CD4-positive, alpha-beta T cell treated with Interleukin-4 for 4 hours (primary cell): ENCODE data around the gene ACKR3.

Experiments
- DNase-seq: peaks from one replicate; pipeline ENCODE4 v3.0.0-alpha.2; 2020

ACKR3 gene

GRCh38 chr2:236612737-236613136 lies 43.1 kb downstream of the ACKR3 start:
- DNase-seq: no peak

- no peak for DNase-seq
These were observed 44.0 kb downstream of the ACKR3 start for GRCh38 chr2:236613612-236614011.

DNA sequence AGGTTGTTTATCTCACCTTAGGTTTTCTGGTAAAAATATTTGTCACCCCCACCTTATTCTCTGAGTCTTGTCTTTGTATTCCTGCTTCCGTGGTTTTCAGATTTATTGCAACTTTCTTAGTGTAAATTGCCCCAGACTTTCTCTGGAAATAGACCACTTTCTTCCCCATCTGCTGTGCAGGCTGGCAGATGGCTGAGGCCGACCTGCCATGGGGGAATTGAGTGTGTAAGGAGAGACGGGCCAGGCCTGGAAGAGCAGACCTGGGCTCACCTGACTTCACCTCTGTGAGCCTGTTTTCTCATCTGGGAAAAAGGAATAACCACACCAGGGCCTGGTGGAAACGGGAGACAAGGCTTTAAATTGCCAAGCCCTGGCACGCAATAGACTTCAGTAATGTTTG lies 44.9 kb downstream of the ACKR3 start:
- no peak for DNase-seq

- no peak for DNase-seq
These were observed 46.4 kb downstream of the ACKR3 start for GRCh38 chr2:236616031-236616430.

DNA sequence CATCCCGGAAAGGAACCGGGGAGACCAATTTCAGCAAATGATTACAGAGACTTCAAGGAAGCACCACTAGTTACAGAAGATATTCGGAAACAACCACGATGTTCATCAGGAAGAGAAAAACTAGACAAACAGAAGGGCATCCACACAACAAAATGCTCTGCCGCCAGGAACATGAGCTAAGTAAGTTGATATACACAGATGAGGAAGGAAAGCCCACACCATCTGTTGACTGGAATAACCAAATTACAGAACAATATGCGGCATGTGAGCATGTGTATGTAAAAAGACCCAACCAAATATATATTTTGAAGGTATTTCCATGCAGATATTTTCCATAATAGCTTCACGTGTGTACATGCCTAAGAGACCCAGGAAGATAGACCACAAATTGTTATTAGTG lies 47.0 kb downstream of the ACKR3 start:
- DNase-seq: no peak

DNA sequence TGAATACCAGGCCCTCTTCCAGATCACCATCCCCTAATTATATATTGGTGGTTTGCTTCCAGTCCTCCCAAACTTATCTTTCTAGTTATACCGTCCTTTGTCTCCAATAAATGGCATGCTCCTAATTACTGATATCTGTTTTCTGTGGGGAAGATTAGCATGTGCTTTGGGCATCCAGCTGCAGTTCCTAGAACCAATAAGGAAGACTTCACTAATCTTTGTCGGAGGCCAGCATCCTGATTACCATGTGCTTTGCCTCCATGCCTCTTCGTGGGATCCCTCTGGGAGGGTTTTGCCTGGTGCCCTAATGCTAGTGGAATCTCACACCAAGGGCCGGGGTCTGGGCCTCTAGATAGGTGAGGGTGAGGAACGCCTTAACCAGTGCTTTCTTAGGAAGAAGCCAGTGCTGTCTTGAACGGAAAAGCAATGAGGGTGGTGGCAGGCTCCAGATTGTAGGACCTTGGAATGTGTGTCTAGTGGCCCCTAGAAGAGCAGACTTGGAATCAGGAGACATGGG lies 47.7 kb downstream of the ACKR3 start:
- no peak for DNase-seq

- DNase-seq: no peak
These were observed 48.2 kb downstream of the ACKR3 start for GRCh38 chr2:236617796-236618195.

GRCh38 chr2:236618370-236618769 lies 48.7 kb downstream of the ACKR3 start:
- DNase-seq: no peak

DNA sequence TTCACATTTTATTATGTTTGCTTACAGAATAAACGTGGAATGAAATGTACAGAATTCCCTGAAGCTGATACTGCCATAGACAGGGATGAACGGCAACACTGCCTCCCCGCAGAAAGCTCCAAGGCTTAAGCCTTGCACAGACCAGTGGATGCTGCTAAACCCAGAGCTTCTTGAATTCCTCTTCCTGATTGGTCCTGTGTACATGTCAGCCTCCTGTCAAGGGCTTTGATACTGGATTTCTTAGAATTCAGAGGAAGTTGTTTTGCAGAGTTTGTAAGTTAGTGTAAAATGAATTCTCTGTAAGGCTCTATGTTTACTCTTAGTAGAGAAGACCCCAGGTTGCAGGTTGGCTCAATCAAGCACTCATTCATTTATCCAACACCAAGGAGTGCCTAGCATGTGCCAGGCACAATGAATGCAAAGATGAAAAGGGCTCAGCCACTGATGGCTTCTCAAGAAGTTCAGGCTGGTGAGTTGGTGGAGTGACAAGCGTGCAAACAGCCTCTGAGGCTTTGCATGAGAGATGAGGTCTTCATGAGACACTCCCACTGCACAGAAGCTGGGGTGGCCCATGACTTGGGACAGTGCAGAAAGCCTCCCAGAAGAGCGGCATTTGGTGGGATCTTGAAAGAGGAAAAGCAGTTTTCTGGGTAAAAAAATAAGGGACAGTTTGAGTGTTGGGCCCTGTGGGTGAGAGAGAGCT lies 50.4 kb downstream of the ACKR3 start:
- no peak for DNase-seq

DNA sequence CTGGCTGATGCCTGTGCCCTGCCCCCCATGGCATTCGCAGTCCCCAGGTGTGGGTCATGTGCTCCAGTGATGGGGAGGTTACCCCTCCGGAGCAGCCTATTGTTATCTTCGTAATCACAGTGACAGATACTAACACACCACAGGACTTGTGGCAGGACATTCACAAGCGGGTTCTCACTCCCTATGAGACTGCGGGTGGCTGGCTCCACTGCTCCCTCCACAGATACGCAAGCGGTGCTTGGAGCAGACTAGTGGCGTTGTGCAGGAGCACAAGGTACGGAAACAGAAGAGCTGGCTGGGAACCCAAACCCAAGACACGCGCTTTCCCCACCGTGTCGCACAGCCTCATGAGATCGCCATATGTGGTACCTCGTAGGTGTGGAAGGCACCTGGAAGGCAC lies 52.2 kb downstream of the ACKR3 start:
- DNase-seq: no peak

DNA sequence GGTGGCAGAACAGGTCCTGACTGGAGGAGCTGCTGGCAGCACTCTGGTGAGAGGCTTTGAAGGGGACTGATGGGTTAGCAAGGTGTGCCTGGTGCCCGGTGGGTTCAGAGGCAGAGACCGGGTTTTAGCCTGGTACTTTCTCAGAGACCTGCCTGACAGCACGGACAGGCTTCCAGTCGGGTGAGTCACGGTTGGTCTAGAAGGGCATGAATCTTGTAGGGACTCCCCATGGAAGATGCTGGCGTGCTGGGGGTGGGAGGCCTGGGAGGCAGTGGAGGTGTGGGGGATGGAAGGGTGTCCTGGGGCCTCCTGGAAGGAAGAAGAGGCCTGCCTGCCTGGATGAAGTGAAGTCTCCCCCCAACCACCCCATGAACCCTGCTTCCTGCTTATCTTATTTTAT lies 52.6 kb downstream of the ACKR3 start:
- DNase-seq: no peak

DNA sequence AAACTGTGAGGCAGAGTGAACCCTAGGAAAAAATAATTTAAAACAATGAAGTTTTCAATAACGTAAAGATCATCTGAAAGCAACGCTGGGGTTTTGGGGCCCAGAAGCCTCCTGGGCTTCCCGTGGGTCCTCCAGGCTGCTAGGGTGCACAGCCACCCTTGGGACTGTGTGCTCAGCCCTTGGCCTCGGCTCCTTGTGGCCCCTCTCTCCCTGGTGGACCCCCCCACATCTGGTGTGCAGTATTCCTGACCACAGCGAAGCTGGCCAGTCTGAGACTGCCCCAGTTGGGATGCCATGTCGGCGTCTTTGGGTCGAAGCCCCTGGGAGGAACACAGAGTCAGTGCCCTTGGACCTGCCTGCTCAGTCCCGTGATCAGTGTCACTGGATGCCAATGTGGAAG lies 53.0 kb downstream of the ACKR3 start:
- no peak for DNase-seq

- no peak for DNase-seq
These were observed 54.2 kb downstream of the ACKR3 start for GRCh38 chr2:236623816-236624215.

DNA sequence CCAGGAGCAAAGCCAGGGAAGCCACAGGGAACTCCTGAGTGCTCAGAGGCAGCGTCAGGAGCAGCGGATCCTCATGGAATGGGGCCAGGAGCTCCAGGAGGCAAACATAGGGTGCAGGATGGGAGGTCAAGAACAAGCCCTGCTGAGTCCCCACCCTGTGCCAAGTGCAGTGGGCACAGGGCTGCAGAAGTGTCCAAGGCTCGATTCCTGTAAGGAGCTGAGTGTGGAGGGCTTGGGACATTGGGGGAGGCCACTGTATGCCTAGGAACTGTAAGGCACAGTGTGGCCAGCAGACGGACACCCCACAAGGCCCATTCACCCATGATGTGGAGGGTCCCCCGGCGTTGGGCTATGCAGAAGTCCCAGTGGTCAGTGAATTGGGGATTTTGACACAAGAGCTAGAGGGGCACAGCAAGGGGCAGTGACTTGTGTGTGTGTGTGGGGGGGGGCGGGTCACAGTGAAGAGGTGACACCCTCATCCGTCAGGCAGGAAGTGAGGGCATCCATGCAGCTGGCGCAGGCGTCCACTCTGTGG lies 55.6 kb downstream of the ACKR3 start:
- DNase-seq: no peak

- DNase-seq: no peak
These were observed 56.9 kb downstream of the ACKR3 start for GRCh38 chr2:236626391-236627150.

- DNase-seq: no peak
These were observed 57.6 kb downstream of the ACKR3 start for GRCh38 chr2:236627193-236627592.

- no peak for DNase-seq
These were observed 58.2 kb downstream of the ACKR3 start for GRCh38 chr2:236627841-236628240.

DNA sequence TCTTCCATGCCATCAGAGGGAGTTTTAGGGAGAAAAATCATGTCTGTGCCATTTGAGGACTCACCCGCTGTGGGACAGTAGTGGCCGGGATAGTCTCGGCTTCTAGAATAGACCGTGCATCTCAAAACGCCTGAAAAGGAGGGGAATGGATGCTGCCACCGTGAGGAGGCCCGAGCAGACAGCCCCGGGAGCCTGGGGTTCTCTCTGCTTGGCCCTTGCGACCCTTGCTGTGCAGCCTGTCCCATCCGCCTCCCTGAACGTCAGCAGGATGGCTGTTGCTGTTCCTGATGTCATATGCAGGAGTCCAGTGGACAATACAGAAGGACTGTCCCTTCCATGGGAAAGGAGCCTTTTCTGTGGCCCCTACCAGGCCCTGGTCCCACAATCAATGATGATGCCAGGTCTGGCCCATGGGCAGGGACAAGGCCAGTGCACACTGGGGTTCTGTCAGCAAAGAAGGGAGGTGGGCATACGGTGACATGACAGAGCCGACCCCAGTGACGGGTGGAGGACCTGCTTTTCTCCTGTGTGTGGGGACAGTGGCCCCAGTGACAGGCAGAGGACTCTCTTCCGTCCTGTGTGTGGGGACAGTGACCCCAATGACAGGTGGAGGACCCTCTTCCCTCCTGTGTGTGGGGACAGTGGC lies 58.8 kb downstream of the ACKR3 start:
- DNase-seq: no peak

GRCh38 chr2:236628981-236629605 lies 59.5 kb downstream of the ACKR3 start:
- no peak for DNase-seq

DNA sequence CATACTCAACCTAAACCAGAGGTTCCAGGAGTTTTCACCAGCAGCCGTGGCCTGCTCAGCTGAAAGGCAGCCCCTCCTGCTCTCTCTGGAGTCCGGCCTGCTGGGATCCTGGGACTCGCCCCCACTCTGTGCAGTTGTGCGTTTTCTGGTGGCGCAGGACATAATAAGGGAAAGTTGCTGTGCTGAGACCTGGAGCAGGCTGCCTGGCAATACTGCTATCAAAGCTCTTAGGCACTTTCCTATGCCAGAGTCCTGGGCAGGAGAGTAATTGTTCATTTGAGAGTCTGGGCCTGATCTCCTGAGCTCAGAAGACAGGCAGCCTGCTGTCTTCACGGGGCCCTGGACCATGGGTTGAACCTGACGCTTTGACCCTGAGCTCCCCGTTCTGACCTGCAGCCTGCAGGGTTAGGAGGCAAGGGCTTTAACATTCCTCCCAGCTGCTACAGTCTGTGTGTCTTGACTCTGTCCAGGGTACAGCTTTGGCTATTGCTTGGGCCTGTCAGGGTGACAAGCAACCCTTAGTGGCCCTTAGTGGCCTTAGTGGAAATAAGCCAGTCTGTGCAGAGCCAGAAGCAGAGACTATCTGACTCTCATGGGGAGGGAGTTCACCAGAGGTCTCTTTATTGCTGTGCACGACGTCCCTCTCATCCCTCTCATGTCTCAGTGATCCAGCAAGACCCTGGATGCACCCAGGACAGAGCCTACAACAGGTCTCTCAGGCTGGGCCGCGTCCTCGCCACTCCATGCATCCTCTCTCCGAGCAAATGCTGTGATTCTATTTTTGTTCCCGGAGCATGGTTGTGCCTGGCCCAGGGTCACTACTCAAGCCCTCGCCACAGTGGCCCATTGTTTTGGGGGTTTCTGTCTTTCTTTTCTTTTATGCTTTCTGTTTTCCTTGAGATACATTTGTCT lies 60.6 kb downstream of the ACKR3 start:
- no peak for DNase-seq

DNA sequence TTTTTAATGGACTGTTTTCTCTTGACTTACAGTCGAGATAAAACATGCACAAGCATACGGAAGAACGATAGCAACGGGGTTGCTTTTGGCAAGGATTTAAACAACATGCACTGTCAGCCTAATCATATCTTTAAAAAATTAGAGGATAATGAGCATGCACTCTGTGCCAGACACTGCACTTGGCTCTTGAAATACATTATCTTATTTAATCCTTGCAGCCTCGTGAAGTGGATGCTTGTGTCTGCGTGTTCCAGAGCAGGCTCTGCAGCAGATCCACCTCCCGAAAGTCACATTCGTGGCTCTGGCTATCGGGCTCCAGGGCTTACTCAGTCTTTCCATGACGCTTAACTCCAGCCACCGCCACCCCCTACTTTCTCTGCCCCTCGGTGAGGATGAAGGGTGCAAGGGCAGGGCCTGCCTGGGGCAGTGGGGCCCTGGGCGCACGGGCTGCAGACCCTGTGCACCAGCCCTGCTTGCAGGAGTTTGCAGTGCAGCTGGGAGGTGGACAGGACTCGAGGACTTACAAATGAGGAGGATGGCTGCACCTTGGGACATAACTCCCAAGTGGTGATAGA lies 61.7 kb downstream of the ACKR3 start:
- no peak for DNase-seq

DNA sequence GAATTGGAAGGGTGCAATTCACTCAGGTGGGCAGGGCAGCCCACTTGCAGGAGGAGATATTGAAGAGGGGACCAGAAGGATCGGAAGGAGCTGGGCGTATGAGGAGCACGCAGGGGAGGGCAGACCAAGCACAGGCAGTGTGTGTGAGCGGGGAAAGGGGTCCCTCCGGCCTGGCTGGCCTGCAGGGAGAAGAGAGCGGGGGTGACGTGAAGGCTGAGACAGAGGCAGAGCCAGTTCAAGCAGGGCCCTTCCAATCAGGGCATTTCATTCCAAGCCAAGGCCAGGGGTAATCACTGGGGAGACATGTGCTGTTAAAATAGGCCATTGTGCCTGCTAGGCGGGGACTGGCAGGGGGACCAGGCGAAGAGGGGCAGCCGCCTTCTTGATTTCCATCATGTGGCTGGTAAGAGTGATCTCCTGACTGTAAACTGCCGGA lies 62.2 kb downstream of the ACKR3 start:
- no peak for DNase-seq
